NB4 (cell line): ENCODE data around the gene BTLA.
"Not testable (repeated sequence)": the region's sequence is repeated elsewhere in the genome, so short reads cannot be mapped to it uniquely, and the experiment has no call there.

Experiments
- CTCF ChIP-seq: IDR thresholded peaks from one replicate; pipeline ENCODE4 v1.5.1; 2012; ENCODE audit warnings: low read depth, low read length
- MAX ChIP-seq: IDR thresholded peaks from 2 replicates; pipeline ENCODE4 v1.6.1; 2011; ENCODE audit warnings: low read depth, low read length
- MYC ChIP-seq: IDR thresholded peaks from 2 replicates; pipeline ENCODE4 v1.6.1; 2011; ENCODE audit warnings: low read depth, low read length
- POLR2A ChIP-seq: IDR thresholded peaks from 2 replicates; pipeline ENCODE4 v1.6.1; 2011; ENCODE audit warnings: mild to moderate bottlenecking; ENCODE audit not compliant: insufficient read length; ENCODE audit errors: extremely low read depth

GRCh38 chr3:112418526-112418925 is 80.7 kb downstream of the BTLA start:
- TF ChIP-seq CTCF, POLR2A, MAX, MYC: not testable (repeated sequence)
